Measurements from ENCODE around the gene PIAS3.
A peak's percentile ranks its signal among the peaks of the same experiment; 100 is the strongest.

Gene PIAS3

GRCh38 chr1:145858901-145859490 lies at the start of gene PIAS3 (continued):
- TF ChIP-seq ZNF132 (tag by site-specific recombination; IDR thresholded peaks at IDR 0.05; ENCODE audit: borderline replicate concordance) = no peak
- TF ChIP-seq ZNF37A (tag by site-specific recombination; IDR thresholded peaks at IDR 0.05) = no peak
- TF ChIP-seq, protein P1, sequence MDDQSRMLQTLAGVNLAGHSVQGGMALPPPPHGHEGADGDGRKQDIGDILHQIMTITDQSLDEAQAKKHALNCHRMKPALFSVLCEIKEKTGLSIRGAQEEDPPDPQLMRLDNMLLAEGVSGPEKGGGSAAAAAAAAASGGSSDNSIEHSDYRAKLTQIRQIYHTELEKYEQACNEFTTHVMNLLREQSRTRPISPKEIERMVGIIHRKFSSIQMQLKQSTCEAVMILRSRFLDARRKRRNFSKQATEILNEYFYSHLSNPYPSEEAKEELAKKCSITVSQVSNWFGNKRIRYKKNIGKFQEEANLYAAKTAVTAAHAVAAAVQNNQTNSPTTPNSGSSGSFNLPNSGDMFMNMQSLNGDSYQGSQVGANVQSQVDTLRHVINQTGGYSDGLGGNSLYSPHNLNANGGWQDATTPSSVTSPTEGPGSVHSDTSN (CRISPR knock-in tag; IDR thresholded peaks at IDR 0.05) = no peak
- no peak for TF ChIP-seq ZNF777 (tag by site-specific recombination; IDR thresholded peaks at IDR 0.05; ENCODE audit: borderline replicate concordance)
- TF ChIP-seq ZBTB20 (tag by site-specific recombination; IDR thresholded peaks at IDR 0.05) = peak; percentile 64; the same call in 1 of the 2 replicates
- TF ChIP-seq, protein P2, sequence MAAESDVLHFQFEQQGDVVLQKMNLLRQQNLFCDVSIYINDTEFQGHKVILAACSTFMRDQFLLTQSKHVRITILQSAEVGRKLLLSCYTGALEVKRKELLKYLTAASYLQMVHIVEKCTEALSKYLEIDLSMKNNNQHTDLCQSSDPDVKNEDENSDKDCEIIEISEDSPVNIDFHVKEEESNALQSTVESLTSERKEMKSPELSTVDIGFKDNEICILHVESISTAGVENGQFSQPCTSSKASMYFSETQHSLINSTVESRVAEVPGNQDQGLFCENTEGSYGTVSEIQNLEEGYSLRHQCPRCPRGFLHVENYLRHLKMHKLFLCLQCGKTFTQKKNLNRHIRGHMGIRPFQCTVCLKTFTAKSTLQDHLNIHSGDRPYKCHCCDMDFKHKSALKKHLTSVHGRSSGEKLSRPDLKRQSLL (tag by site-specific recombination; IDR thresholded peaks at IDR 0.05) = peak; percentile 62; the same call in 1 of the 2 replicates
- no peak for TF ChIP-seq ZNF23 (tag by site-specific recombination; IDR thresholded peaks at IDR 0.05; ENCODE audit: borderline replicate concordance)
- TF ChIP-seq PRDM10 (tag by site-specific recombination; IDR thresholded peaks at IDR 0.05) = peak; percentile 64
- TF ChIP-seq, protein P3, sequence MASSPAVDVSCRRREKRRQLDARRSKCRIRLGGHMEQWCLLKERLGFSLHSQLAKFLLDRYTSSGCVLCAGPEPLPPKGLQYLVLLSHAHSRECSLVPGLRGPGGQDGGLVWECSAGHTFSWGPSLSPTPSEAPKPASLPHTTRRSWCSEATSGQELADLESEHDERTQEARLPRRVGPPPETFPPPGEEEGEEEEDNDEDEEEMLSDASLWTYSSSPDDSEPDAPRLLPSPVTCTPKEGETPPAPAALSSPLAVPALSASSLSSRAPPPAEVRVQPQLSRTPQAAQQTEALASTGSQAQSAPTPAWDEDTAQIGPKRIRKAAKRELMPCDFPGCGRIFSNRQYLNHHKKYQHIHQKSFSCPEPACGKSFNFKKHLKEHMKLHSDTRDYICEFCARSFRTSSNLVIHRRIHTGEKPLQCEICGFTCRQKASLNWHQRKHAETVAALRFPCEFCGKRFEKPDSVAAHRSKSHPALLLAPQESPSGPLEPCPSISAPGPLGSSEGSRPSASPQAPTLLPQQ (tag by site-specific recombination; IDR thresholded peaks at IDR 0.05) = no peak
- no peak for TF ChIP-seq MYNN (tag by site-specific recombination; IDR thresholded peaks at IDR 0.05; ENCODE audit: borderline replicate concordance)
- no peak for TF ChIP-seq PRDM1 (tag by site-specific recombination; IDR thresholded peaks at IDR 0.05)
- TF ChIP-seq ZNF248 (tag by site-specific recombination; IDR thresholded peaks at IDR 0.05) = no peak
- TF ChIP-seq ZNF600 (tag by site-specific recombination; IDR thresholded peaks at IDR 0.05) = peak; percentile 81
- TF ChIP-seq ZNF791 (tag by site-specific recombination; IDR thresholded peaks at IDR 0.05) = no peak
- no peak for TF ChIP-seq GLI2 (tag by site-specific recombination; IDR thresholded peaks at IDR 0.05; ENCODE audit: borderline replicate concordance, low read depth)
- TF ChIP-seq REPIN1 (tag by site-specific recombination; IDR thresholded peaks at IDR 0.05; ENCODE audit: low read depth) = no peak
- no peak; the same call in 1 of the 2 replicates for TF ChIP-seq ZNF501 (tag by site-specific recombination; IDR thresholded peaks at IDR 0.05)
- TF ChIP-seq SP3 (tag by site-specific recombination; IDR thresholded peaks at IDR 0.05) = peak; percentile 98
- TF ChIP-seq GLI4 (tag by site-specific recombination; IDR thresholded peaks at IDR 0.05) = no peak
- peak; percentile 91 for TF ChIP-seq KLF8 (tag by site-specific recombination; IDR thresholded peaks at IDR 0.05)
- TF ChIP-seq SALL2 (tag by site-specific recombination; IDR thresholded peaks at IDR 0.05; ENCODE audit: borderline replicate concordance) = no peak
- no peak for TF ChIP-seq ZNF529 (tag by site-specific recombination; IDR thresholded peaks at IDR 0.05; ENCODE audit: insufficient replicate concordance)
- TF ChIP-seq ZNF416 (tag by site-specific recombination; IDR thresholded peaks at IDR 0.05) = no peak
- peak; percentile 68; the same call in 1 of the 2 replicates for TF ChIP-seq GLIS1 (tag by site-specific recombination; IDR thresholded peaks at IDR 0.05)
- TF ChIP-seq ZBTB10 (tag by site-specific recombination; IDR thresholded peaks at IDR 0.05) = peak; percentile 61; the same call in 1 of the 2 replicates
- no peak for TF ChIP-seq ZNF544 (tag by site-specific recombination; IDR thresholded peaks at IDR 0.05)
- no peak for TF ChIP-seq IKZF3 (tag by site-specific recombination; IDR thresholded peaks at IDR 0.05)
- TF ChIP-seq GLIS2 (tag by site-specific recombination; IDR thresholded peaks at IDR 0.05) = peak; percentile 94
- no peak for TF ChIP-seq ZNF354C (tag by site-specific recombination; IDR thresholded peaks at IDR 0.05; ENCODE audit: borderline replicate concordance, low read depth)
- TF ChIP-seq ZNF785 (tag by site-specific recombination; IDR thresholded peaks at IDR 0.05) = no peak
- TF ChIP-seq OVOL3 (tag by site-specific recombination; IDR thresholded peaks at IDR 0.05) = no peak
- TF ChIP-seq ZBTB21 (tag by site-specific recombination; IDR thresholded peaks at IDR 0.05) = no peak

Measured in HEK293 (cell line).